Type B pancreatic cell (in vitro differentiated cells): Measurements from ENCODE around the gene SMPX. TPM values are rescaled to one million over a fixed set of nuclear protein-coding genes. Genes with fewer than 3 reads are reported as not detected.

Source experiments
- DNase-seq: peaks from one replicate; pipeline ENCODE4 v3.0.0; 2021; ENCODE audit warnings: mixed read lengths; ENCODE audit not compliant: unreplicated experiment; ENCODE audit errors: extremely low spot score
- H3K27ac Mint-ChIP-seq: 2 replicates; pipeline ENCODE4 v1.8.0; 2021; ENCODE audit warnings: mild to moderate bottlenecking, mixed read lengths
- H3K27me3 Mint-ChIP-seq: 2 replicates; pipeline ENCODE4 v1.8.0; 2021; ENCODE audit warnings: mixed read lengths
- H3K36me3 Mint-ChIP-seq: 2 replicates; pipeline ENCODE4 v1.8.0; 2021; ENCODE audit warnings: mixed read lengths
- H3K4me1 Mint-ChIP-seq: one replicate; pipeline ENCODE4 v1.8.0; 2021; ENCODE audit warnings: mixed read lengths; ENCODE audit not compliant: unreplicated experiment
- H3K4me3 Mint-ChIP-seq: 2 replicates; pipeline ENCODE4 v1.8.0; 2021; ENCODE audit warnings: mild to moderate bottlenecking, mixed read lengths
- H3K9me3 Mint-ChIP-seq: 2 replicates; pipeline ENCODE4 v1.8.0; 2021; ENCODE audit warnings: mixed read lengths
- total RNA-seq: library from RNA; stranded (reverse); gene quantifications from 2 replicates; pipeline ENCODE4 v1.2.1, GENCODE V29; 2021; ENCODE audit warnings: low replicate concordance
- TF ChIP-seq, protein P1 (sequence below): fragments of 200-600 bp; sonication (generic); conservative IDR thresholded peaks from 2 replicates; pipeline ENCODE4 v1.5.0; 2021; ENCODE audit warnings: antibody characterized with exemption, mild to moderate bottlenecking

The SMPX gene
- total RNA-seq, 1 donor from 2014 or later: 2.8 TPM

DNA sequence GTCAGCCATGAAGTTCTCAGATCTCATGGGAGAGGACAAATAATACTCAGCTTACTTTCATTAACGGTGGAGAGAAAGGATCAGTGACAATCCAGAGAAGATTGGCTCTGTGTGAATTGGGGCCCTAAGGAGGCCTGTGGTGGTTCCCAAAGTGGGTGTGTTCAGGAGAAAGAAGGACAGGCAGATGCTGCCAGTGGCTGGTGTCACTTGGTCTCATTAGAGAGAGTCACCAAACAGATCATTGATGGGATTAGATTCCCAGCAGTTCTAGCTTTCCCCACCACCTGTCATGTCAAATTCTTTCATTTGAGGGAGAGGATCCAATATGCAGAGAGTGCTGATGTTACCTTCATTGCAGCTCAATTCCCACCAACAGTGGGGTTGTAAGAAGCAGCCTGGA, 8.0 kb downstream of the SMPX start:
- H3K9me3 Mint-ChIP-seq: no peaks in the 10 kb centered on the region
- peaks cover 12% of the 10 kb centered on the region for H3K4me1 Mint-ChIP-seq
- H3K4me3 Mint-ChIP-seq: no peak overlapping the region
- H3K36me3 Mint-ChIP-seq: no peaks in the 10 kb centered on the region
- H3K27me3 Mint-ChIP-seq: peaks cover 10% of the 10 kb centered on the region
- no peak for DNase-seq
- TF ChIP-seq, protein P1, sequence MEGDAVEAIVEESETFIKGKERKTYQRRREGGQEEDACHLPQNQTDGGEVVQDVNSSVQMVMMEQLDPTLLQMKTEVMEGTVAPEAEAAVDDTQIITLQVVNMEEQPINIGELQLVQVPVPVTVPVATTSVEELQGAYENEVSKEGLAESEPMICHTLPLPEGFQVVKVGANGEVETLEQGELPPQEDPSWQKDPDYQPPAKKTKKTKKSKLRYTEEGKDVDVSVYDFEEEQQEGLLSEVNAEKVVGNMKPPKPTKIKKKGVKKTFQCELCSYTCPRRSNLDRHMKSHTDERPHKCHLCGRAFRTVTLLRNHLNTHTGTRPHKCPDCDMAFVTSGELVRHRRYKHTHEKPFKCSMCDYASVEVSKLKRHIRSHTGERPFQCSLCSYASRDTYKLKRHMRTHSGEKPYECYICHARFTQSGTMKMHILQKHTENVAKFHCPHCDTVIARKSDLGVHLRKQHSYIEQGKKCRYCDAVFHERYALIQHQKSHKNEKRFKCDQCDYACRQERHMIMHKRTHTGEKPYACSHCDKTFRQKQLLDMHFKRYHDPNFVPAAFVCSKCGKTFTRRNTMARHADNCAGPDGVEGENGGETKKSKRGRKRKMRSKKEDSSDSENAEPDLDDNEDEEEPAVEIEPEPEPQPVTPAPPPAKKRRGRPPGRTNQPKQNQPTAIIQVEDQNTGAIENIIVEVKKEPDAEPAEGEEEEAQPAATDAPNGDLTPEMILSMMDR: no peak
- H3K27ac Mint-ChIP-seq: no peak overlapping the region

DNA sequence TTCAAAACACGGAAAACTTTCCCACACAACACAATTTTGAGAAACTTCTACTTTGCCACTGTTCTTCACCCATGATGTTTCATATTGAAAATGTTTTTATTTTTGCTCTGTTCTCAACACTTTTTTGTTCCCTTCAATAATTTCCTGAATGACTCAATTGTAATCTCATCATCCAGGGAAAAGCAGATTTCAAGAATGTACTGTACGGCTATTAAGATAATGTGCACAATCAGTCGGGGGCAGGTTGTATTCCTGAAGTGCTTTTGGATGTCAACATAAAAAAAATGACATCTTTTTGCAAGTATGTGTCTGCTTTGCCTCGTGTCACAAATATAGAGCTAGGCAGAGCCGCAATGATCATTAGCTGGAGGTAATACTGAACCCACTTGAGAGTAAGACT, 9.7 kb downstream of the SMPX start:
- peaks cover 7% of the 10 kb centered on the region for H3K4me1 Mint-ChIP-seq
- H3K9me3 Mint-ChIP-seq: no peaks in the 10 kb centered on the region
- H3K4me3 Mint-ChIP-seq: no peak overlapping the region
- TF ChIP-seq, protein P1: no peak
- H3K27me3 Mint-ChIP-seq: peaks cover 12% of the 10 kb centered on the region
- H3K27ac Mint-ChIP-seq: no peak overlapping the region
- DNase-seq: no peak
- H3K36me3 Mint-ChIP-seq: no peaks in the 10 kb centered on the region

- Mint-ChIP-seq H3K27ac (peak overlapping the region; percentile 37), H3K36me3 (no peaks in the 10 kb centered on the region), H3K27me3 (peaks cover 14% of the 10 kb centered on the region), H3K9me3 (no peaks in the 10 kb centered on the region), H3K4me1 (peaks cover 7% of the 10 kb centered on the region), H3K4me3 (peak overlapping the region; percentile 35)
- no peak for DNase-seq
- TF ChIP-seq, protein P1: no peak
These were observed 10.4 kb downstream of the SMPX start for GRCh38 chrX:21747558-21747957.

GRCh38 chrX:21745756-21746155, 12.2 kb downstream of the SMPX start:
- DNase-seq: no peak
- Mint-ChIP-seq H3K27ac (no peak overlapping the region), H3K4me1 (peaks cover 18% of the 10 kb centered on the region), H3K4me3 (no peak overlapping the region), H3K9me3 (no peaks in the 10 kb centered on the region), H3K27me3 (peaks cover 14% of the 10 kb centered on the region), H3K36me3 (no peaks in the 10 kb centered on the region)
- TF ChIP-seq, protein P1: peak; percentile 81

DNA sequence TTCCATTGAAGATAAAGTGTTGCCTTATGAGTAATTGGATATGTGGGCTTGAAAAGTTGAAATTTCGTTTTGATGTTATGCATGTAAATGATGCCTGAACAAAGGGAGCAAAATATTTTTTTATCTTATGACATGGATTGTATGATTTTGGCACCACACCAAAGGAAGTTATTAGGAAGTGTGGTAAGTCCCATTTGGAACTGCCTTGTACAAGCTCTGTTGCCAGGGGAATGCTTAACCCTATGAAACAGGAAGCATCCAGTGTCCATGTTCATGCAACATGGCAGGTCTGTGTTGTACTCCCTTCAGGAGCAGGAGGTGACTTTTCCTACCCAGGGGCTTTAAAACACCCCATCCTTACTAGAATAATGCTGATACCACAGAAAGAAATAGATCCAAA, 13.2 kb downstream of the SMPX start:
- no peaks in the 10 kb centered on the region for H3K36me3 Mint-ChIP-seq

More for the DNA sequence above, 13.2 kb downstream of the SMPX start:
- TF ChIP-seq, protein P1: no peak
- Mint-ChIP-seq H3K27me3 (peaks cover 14% of the 10 kb centered on the region), H3K4me3 (no peak overlapping the region), H3K9me3 (no peaks in the 10 kb centered on the region), H3K4me1 (peaks cover 24% of the 10 kb centered on the region), H3K27ac (no peak overlapping the region)
- no peak for DNase-seq
